GM19328 (cell line): Measurements from ENCODE around the gene CDH4.

Source experiments
- ATAC-seq: cut with Tn5 transposase; IDR thresholded peaks from one replicate; pipeline ENCODE4 v1.9.1; 2021; ENCODE audit warnings: mild to moderate bottlenecking, moderate library complexity; ENCODE audit not compliant: unreplicated experiment

CDH4 gene

DNA sequence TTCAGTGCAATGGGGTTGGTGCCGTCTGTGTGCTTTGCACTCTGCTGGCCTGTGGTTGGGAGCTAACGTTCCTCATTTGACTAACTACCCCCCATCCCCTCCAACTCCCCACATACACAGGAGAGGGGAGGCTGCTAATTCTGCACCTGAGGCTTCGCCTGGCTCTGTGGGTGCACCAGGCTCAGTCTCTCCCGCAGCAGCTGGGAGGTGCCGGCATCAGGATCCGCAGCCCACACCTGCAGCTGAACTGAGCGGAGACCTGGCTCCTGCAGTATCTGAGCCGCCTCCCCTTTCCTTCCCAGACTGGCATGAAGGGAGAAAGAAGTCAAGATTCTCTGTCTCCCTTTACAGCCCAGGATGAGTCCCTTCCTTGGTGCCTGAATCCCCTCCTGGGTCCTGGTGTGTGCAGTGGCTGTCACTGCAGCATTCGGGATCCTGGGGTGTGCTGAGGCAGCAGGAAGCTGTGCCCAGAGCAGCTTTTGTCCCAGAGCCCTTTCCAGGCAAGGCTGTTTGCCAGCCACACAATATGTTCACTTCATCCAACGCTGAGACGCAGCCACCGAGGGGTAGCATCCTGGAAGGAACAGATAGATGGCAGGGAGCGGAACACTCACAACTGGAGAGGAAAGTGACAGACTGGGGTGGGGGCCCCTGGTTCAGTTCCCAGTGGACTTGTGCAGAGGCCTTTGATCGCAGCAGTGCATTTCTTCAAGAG, 70.2 kb downstream of the CDH4 start:
- ATAC-seq, result no peak

- no peak for ATAC-seq
Measured at GRCh38 chr20:61324906-61325305, 72.8 kb downstream of the CDH4 start.

- ATAC-seq, result no peak
Measured at GRCh38 chr20:61325718-61326117, 73.7 kb downstream of the CDH4 start.

GRCh38 chr20:61328911-61329558, 77.0 kb downstream of the CDH4 start:
- ATAC-seq, result no peak

GRCh38 chr20:61330441-61330840, 78.4 kb downstream of the CDH4 start:
- ATAC-seq, result no peak

DNA sequence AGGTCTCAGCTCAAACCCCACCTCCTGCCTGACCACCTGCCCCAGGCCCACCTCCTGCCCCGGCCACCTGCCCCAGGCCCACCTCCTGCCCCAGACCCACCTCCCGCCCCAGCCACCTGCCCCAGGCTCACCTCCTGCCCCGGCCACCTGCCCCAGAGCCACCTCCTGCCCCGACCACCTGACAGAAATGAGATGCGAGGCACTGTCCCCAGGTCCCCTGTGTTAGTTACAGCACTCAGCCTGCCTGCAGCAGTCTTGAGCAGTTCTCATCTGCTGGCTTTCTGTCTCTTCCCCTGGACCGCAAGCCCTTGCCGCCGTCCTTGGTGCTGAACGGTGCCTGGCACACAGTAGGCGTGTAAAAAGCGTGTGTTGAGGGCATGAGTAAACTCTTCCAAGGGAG, 79.5 kb downstream of the CDH4 start:
- ATAC-seq, result no peak

DNA sequence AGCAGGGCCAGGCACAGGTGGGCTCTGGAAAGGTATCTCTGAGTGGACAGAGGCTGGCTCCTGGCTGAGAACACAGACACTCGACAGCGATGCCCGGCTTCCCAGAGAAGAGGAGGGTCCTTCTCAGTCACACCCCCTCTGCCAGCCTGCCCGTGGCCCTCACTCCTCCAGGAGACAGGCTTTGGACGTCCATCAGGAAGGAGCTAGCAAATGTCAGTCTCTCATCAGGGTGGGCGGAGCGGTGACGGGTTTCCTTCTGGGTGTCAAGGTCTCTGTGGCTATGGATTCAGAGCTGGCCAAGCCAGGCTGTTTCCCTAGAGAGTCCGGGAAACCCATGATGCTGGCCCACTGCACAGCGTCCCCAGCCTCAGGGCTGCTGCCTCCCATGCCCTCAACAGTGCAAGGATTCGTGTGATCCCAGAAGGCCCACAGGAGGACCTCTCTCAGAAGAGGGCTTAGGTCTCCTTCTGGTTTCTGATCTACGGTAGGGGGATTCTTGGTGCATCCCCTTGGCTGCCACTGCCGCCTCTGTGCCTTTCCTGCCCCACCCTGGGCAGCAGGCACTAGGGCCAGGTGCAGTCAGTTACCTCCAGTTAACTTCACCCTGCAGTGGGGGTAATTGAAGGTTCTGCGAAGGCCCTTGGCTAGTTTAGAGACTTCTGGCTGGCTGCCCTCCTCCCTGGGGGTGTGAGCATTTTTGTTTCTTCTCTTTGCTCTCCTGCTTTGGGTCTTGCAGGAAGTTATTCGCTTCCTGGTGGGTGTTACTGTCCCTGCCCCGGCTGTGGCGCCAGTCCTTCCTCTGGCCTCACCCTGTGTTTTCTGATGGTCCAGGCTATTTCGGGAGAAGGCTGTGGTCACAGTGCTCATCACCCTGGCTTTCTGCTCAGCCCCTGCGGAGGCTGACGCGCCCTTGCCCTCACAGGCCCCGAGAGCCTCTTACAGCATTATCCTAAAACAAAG, 80.2 kb downstream of the CDH4 start:
- ATAC-seq, result no peak

- ATAC-seq, result no peak
Measured at GRCh38 chr20:61333484-61334108, 81.5 kb downstream of the CDH4 start.

GRCh38 chr20:61340157-61340556, 88.1 kb downstream of the CDH4 start:
- no peak for ATAC-seq

- ATAC-seq, result no peak
Measured at GRCh38 chr20:61341605-61342004, 89.5 kb downstream of the CDH4 start.

- no peak for ATAC-seq
Measured at GRCh38 chr20:61343934-61344333, 91.9 kb downstream of the CDH4 start.

DNA sequence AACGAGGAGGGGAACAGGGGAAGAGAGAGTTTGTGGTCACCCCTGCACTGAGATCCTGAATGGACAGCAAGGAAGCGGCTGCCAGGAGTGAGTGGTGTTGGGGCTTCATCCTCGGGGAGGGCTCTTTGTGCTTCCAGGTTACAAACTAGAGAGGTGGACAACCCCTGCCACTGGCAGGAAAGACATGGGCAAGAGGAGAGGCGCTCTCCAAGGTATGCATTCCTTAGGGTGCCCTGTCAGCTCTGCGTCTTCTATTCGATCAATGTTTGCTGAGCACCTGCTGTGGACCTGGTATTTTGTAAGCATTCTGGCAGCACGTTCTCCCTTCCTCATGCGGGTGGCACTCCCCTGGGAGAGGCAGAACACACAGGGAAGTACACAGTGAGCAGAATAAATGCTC, 93.6 kb downstream of the CDH4 start:
- ATAC-seq, result no peak

DNA sequence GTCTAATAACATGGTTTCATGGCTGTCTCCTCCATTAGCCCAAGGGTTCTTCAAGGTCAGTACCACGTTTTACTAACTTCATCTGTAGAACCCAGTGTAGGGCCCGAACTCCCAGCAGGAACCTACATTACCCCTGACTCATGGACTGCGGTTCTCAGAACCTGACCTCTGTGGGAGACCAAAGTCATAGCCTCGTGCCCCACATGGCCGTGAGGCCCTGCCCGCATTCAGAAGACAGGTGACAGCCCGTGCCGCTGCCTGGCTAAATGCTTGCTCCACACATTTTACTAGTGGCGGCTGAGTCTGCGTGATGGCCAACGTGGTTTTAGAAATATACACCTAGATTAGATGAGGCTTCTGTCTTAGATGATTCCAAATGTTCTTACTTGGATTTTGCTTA, 94.9 kb downstream of the CDH4 start:
- no peak for ATAC-seq

- ATAC-seq, result no peak
Measured at GRCh38 chr20:61347443-61347842, 95.4 kb downstream of the CDH4 start.

- ATAC-seq, result no peak
Measured at GRCh38 chr20:61349447-61350165, 97.5 kb downstream of the CDH4 start.

DNA sequence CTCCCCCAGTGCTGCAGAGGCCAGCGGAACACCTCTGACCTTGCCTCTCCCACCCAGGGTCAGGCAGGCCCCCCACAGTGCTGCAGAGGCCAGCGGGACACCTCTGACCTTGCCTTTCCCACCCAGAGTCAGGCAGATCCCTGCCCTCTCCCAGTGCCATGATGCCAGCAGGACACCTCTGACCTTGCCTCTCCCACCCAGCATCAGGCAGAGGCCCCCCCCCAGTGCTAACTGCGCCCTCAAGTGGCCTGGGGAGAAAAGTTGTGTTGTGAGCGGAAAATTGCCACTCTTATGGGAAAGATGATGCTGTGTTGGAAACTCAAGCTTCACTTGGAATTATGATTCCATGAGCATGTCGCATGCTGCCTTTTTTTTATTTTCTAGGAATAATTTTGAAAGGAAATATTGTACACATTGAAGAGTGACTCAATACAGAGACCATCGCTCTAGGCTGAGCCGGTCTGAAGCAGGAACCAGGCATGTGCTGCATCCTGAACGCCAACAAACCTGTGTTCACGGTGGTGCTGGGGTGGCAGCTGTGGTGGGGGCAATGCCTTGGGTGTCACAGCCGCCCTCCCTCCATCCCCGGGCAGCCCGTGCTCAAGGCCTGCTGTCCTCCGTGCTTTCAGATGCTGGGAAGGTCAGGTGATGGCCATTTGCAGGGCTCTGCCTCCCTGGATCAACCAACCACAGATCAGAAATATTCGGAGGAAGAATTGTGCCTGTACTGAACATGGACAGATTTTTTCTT, 98.6 kb downstream of the CDH4 start:
- ATAC-seq, result no peak

- no peak for ATAC-seq
Measured at GRCh38 chr20:61352346-61353260, 100.5 kb downstream of the CDH4 start.

DNA sequence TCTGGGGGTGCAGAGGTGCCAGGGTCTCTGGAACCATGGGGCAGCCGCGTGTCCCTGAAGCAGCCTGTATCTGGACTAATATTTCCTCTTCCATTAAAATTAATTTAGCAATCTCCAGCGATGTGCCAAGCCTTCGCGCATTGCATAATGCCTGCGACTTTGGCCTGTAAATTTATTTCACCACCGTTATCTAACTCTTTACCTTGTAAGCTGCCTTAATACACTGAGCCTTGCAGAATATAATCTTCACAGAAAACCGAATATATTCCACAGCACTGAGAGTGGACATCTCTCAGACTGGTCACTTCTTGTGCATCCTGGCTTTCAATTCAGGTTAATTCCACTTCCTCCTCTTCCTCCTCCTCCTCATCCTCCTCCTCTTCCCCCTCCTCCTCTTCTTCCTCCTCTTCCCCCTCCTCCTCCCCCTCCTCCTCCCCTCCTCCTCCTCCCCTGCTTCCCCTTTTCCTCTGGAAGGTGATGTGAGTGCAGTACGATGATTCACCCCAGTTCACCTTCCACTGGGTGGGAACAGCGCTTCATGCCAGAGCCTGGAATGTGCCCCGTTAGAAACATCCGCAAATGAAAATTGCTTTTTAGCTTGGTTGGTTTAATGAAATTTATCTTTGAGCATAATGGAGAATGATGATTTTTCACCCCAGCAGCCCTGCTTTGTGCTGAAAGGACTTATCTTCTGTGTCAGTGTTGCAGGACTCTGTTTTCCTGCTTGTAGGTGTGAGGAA, 101.4 kb downstream of the CDH4 start:
- ATAC-seq, result no peak
